HepG2 (cell line): Measurements from ENCODE around the gene AGXT. TPM values are rescaled to one million over a fixed set of nuclear protein-coding genes. Genes with fewer than 3 reads are reported as not detected.

ENCODE experiments used
- ATF7 ChIP-seq, 2 experiments: fragments of 450-650 bp in 1 of 2; sonication (generic) in 1 of 2; formaldehyde crosslinking in 1 of 2; IDR thresholded peaks; 2 replicates each; pipeline versions ENCODE4 v1.4.0 to v1.6.1; 2016 to 2020; ENCODE audit warnings: antibody characterized with exemption in 1 of 2, mild to moderate bottlenecking in 1 of 2, missing genetic modification reagents in 1 of 2
- CBX5 ChIP-seq: sonication (generic); formaldehyde crosslinking; IDR thresholded peaks from 2 replicates; pipeline ENCODE4 v1.4.0; 2020; ENCODE audit warnings: missing genetic modification reagents, borderline replicate concordance
- CEBPB ChIP-seq: IDR thresholded peaks from 2 replicates; pipeline ENCODE4 v1.6.1; 2011; ENCODE audit warnings: low read depth, low read length, improper control_type of control experiment, borderline replicate concordance
- ELF4 ChIP-seq: sonication (generic); formaldehyde crosslinking; IDR thresholded peaks from 2 replicates; pipeline ENCODE4 v1.5.0; 2020; ENCODE audit warnings: missing genetic modification reagents, mild to moderate bottlenecking, moderate library complexity, borderline replicate concordance
- FOXC1 ChIP-seq: sonication (generic); formaldehyde crosslinking; IDR thresholded peaks from 2 replicates; pipeline ENCODE4 v1.8.0; 2022; ENCODE audit warnings: mild to moderate bottlenecking, missing genetic modification reagents, borderline replicate concordance
- HES4 ChIP-seq: sonication (generic); formaldehyde crosslinking; IDR thresholded peaks from 2 replicates; pipeline ENCODE4 v1.9.0; 2021; ENCODE audit warnings: mild to moderate bottlenecking, missing genetic modification reagents, borderline replicate concordance
- KLF9 ChIP-seq: IDR thresholded peaks from 2 replicates; pipeline ENCODE4 v1.6.1; 2016; ENCODE audit warnings: low read depth
- KMT2A ChIP-seq: sonication (generic); formaldehyde crosslinking; IDR thresholded peaks from 2 replicates; pipeline ENCODE4 v1.4.0; 2020; ENCODE audit warnings: missing genetic modification reagents
- MZF1 ChIP-seq: sonication (generic); formaldehyde crosslinking; IDR thresholded peaks from 2 replicates; pipeline ENCODE4 v1.8.1; 2023; ENCODE audit warnings: mild to moderate bottlenecking, missing genetic modification reagents, borderline replicate concordance
- SMC3 ChIP-seq: IDR thresholded peaks from 2 replicates; pipeline ENCODE4 v1.6.1; 2011; ENCODE audit warnings: low read length, improper control_type of control experiment
- YY1 ChIP-seq: IDR thresholded peaks from 2 replicates; pipeline ENCODE4 v1.6.1; 2011; ENCODE audit warnings: low read length, low read depth, moderate library complexity, mild to moderate bottlenecking; ENCODE audit not compliant: insufficient read depth, insufficient replicate concordance
- ZFAT ChIP-seq: sonication (generic); formaldehyde crosslinking; conservative IDR thresholded peaks from 2 replicates; pipeline ENCODE4 v1.8.1; 2023; ENCODE audit warnings: missing genetic modification reagents, inconsistent platforms
- ZFYVE20 ChIP-seq: sonication (generic); formaldehyde crosslinking; IDR thresholded peaks from 2 replicates; pipeline ENCODE4 v1.8.0; 2023; ENCODE audit warnings: low read depth, mild to moderate bottlenecking, moderate library complexity, missing genetic modification reagents, borderline replicate concordance
- ZNF207 ChIP-seq: fragments of 450-650 bp; IDR thresholded peaks from 2 replicates; pipeline ENCODE4 v1.6.1; 2016; ENCODE audit warnings: antibody characterized with exemption, borderline replicate concordance
- ZNF232 ChIP-seq: sonication (generic); formaldehyde crosslinking; IDR thresholded peaks from 2 replicates; pipeline ENCODE4 v1.4.0; 2020; ENCODE audit warnings: missing genetic modification reagents, borderline replicate concordance
- ZNF446 ChIP-seq: sonication (generic); formaldehyde crosslinking; IDR thresholded peaks from 2 replicates; pipeline ENCODE4 v1.5.0; 2020; ENCODE audit warnings: mild to moderate bottlenecking, missing genetic modification reagents
- ZSCAN29 ChIP-seq: sonication (generic); formaldehyde crosslinking; conservative IDR thresholded peaks from 2 replicates; pipeline ENCODE4 v1.4.0; 2020; ENCODE audit warnings: mild to moderate bottlenecking, missing genetic modification reagents
- ZSCAN30 ChIP-seq: sonication (generic); formaldehyde crosslinking; IDR thresholded peaks from 2 replicates; pipeline ENCODE4 v1.5.0; 2020; ENCODE audit warnings: mild to moderate bottlenecking, missing genetic modification reagents
- polyA plus RNA-seq, 8 experiments: library from polyadenylated mRNA; depleted of rRNA in 3 of 8; stranded (reverse) in 7 of 8; unstranded in 1 of 8; fragments of >200 nt; fragmentation: Illumina TruSeq in 4 of 8; extraction: Trizol in 4 of 8; gene quantifications; 2 replicates each; pipeline versions ENCODE4 v1.2.1 to v1.2.3, GENCODE V29; 2011 to 2016; ENCODE audit warnings: low read depth in 4 of 8, missing spikeins in 1 of 8, mixed read lengths in 1 of 8; ENCODE audit not compliant: insufficient read depth in 1 of 8
- total RNA-seq, 5 experiments: library from RNA; depleted of rRNA; stranded (reverse); fragments of >200 nt; fragmentation: Illumina TruSeq; extraction: Trizol; gene quantifications; 2 replicates each; pipeline ENCODE4 v1.2.3, GENCODE V29; 2016; ENCODE audit warnings: low read depth in 1 of 5
- TF ChIP-seq, protein P1 (sequence below): sonication (generic); formaldehyde crosslinking; IDR thresholded peaks from 2 replicates; pipeline ENCODE4 v1.4.0; 2020; ENCODE audit warnings: missing genetic modification reagents
- TF ChIP-seq, protein P2 (sequence below): sonication (generic); formaldehyde crosslinking; IDR thresholded peaks from 2 replicates; pipeline ENCODE4 v1.4.0; 2020; ENCODE audit warnings: missing genetic modification reagents; ENCODE audit errors: not compliant biosample characterization
- TF ChIP-seq, protein P3 (sequence below): sonication (generic); formaldehyde crosslinking; IDR thresholded peaks from 2 replicates; pipeline ENCODE4 v1.5.1; 2020; ENCODE audit warnings: mild to moderate bottlenecking, missing genetic modification reagents, borderline replicate concordance

AGXT gene
- total and polyA plus RNA-seq, 2 of the 13 experiments (the other 11 are each of a cell fraction or from before 2014, with no cell fraction given) = 41.9 to 96.1 TPM

DNA sequence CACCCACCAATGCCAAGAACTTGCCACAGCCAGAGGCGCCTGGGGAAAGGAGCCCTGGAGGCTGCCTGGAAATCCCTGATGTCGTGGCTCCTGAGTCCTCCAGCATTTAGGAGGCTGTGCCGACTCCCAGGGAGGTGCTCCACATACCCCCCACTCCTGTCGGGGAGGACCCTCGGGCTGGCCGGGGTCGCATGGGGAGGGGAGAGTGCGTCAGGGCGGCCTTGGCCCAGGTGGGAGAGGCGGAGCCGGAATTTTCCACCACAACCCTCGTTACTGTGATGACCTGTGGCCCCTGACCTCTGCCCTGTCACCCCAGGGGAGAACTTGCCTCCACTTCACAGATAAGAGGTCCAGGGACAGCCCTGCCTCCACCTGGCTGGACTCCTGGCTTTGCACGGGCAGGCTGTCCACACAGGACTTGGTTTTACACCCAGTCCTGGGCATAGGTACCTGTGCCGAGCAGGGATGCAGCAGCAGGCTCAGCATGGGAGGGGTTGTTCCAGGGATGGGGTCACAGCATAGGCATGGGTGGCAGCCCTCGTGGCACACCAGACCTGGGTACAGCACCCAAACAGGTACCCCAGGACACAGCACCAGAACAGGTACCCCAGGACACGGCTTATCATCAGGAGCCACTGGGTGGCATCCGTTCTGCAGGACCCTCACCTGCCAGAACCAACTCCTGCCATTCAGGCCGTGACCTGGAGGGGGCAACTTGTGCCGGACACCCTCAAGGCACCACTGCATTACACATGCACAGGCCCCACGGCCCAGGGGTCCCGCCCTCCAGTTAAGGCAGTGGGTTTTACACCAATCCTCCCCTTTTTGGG is 12.3 kb upstream of the AGXT start (continued):
- TF ChIP-seq, protein P1, sequence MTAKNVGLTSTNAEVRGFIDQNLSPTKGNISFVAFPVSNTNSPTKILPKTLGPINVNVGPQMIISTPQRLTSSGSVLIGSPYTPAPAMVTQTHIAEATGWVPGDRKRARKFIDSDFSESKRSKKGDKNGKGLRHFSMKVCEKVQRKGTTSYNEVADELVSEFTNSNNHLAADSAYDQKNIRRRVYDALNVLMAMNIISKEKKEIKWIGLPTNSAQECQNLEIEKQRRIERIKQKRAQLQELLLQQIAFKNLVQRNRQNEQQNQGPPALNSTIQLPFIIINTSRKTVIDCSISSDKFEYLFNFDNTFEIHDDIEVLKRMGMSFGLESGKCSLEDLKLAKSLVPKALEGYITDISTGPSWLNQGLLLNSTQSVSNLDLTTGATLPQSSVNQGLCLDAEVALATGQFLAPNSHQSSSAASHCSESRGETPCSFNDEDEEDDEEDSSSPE (CRISPR knock-in tag) = peak; percentile 15; the same call in 1 of the 2 replicates
- TF ChIP-seq MZF1 (CRISPR knock-in tag) (no peak; the same call in 1 of the 2 replicates), ATF7 (IDR thresholded peaks at IDR 0.05) (no peak), ATF7 (CRISPR knock-in tag; IDR thresholded peaks at IDR 0.05) (0 out of 2 replicates have a peak, but pooled peaks have one; percentile 31), KMT2A (CRISPR knock-in tag) (0 out of 2 replicates have a peak, but pooled peaks have one; percentile 14), SMC3 (peak; percentile 90), ZFYVE20 (CRISPR knock-in tag) (no peak), FOXC1 (CRISPR knock-in tag) (no peak), HES4 (CRISPR knock-in tag) (peak; percentile 89; the same call in 1 of the 2 replicates), ZSCAN29 (peak; percentile 83), CEBPB (no peak), ZFAT (peak; percentile 30; the same call in 1 of the 2 replicates), ZNF446 (no peak), CBX5 (CRISPR knock-in tag) (peak; percentile 30; the same call in 1 of the 2 replicates), ZNF232 (CRISPR knock-in tag) (0 out of 2 replicates have a peak, but pooled peaks have one; percentile 24), ZNF207 (no peak), YY1 (peak; percentile 72), ELF4 (CRISPR knock-in tag) (no peak), ZSCAN30 (CRISPR knock-in tag) (no peak), KLF9 (CRISPR knock-in tag) (no peak)
- TF ChIP-seq, protein P2, sequence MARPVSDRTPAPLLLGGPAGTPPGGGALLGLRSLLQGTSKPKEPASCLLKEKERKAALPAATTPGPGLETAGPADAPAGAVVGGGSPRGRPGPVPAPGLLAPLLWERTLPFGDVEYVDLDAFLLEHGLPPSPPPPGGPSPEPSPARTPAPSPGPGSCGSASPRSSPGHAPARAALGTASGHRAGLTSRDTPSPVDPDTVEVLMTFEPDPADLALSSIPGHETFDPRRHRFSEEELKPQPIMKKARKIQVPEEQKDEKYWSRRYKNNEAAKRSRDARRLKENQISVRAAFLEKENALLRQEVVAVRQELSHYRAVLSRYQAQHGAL = no peak
- TF ChIP-seq, protein P3, sequence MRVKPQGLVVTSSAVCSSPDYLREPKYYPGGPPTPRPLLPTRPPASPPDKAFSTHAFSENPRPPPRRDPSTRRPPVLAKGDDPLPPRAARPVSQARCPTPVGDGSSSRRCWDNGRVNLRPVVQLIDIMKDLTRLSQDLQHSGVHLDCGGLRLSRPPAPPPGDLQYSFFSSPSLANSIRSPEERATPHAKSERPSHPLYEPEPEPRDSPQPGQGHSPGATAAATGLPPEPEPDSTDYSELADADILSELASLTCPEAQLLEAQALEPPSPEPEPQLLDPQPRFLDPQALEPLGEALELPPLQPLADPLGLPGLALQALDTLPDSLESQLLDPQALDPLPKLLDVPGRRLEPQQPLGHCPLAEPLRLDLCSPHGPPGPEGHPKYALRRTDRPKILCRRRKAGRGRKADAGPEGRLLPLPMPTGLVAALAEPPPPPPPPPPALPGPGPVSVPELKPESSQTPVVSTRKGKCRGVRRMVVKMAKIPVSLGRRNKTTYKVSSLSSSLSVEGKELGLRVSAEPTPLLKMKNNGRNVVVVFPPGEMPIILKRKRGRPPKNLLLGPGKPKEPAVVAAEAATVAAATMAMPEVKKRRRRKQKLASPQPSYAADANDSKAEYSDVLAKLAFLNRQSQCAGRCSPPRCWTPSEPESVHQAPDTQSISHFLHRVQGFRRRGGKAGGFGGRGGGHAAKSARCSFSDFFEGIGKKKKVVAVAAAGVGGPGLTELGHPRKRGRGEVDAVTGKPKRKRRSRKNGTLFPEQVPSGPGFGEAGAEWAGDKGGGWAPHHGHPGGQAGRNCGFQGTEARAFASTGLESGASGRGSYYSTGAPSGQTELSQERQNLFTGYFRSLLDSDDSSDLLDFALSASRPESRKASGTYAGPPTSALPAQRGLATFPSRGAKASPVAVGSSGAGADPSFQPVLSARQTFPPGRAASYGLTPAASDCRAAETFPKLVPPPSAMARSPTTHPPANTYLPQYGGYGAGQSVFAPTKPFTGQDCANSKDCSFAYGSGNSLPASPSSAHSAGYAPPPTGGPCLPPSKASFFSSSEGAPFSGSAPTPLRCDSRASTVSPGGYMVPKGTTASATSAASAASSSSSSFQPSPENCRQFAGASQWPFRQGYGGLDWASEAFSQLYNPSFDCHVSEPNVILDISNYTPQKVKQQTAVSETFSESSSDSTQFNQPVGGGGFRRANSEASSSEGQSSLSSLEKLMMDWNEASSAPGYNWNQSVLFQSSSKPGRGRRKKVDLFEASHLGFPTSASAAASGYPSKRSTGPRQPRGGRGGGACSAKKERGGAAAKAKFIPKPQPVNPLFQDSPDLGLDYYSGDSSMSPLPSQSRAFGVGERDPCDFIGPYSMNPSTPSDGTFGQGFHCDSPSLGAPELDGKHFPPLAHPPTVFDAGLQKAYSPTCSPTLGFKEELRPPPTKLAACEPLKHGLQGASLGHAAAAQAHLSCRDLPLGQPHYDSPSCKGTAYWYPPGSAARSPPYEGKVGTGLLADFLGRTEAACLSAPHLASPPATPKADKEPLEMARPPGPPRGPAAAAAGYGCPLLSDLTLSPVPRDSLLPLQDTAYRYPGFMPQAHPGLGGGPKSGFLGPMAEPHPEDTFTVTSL (CRISPR knock-in tag) = no peak
